GM04504 (cell line): ENCODE data around the gene TOMM34.

ENCODE experiments used
- DNase-seq: peaks from one replicate; pipeline ENCODE4 v3.0.0-alpha.2; 2012; ENCODE audit warnings: low read depth

Gene TOMM34

GRCh38 chr20:44960103-44960852 is at the start of gene TOMM34:
Gene TOMM34 (minus strand): TSS chr20:44960397. CDS start chr20:44960333, 64 bp downstream.
- peak; percentile 73 for DNase-seq

- no peak for DNase-seq
Measured at GRCh38 chr20:45008521-45009049, 48.4 kb upstream of the TOMM34 start.

GRCh38 chr20:44997668-44998067 is 37.5 kb upstream of the TOMM34 start:
- DNase-seq: no peak

- no peak for DNase-seq
Measured at GRCh38 chr20:44997171-44997570, 37.0 kb upstream of the TOMM34 start.

GRCh38 chr20:44993343-44993742 is 33.1 kb upstream of the TOMM34 start:
- DNase-seq: no peak

- DNase-seq: no peak
Measured at GRCh38 chr20:44990957-44991356, 30.8 kb upstream of the TOMM34 start.

- no peak for DNase-seq
Measured at GRCh38 chr20:44990425-44990824, 30.2 kb upstream of the TOMM34 start.

GRCh38 chr20:44988631-44989171 is 28.5 kb upstream of the TOMM34 start:
- DNase-seq: no peak

GRCh38 chr20:44983093-44983674 is 23.0 kb upstream of the TOMM34 start:
- no peak for DNase-seq

GRCh38 chr20:44981736-44982406 is 21.7 kb upstream of the TOMM34 start:
- DNase-seq: no peak

GRCh38 chr20:44979090-44979621 is 19.0 kb upstream of the TOMM34 start:
- DNase-seq: no peak

- no peak for DNase-seq
Measured at GRCh38 chr20:44976698-44977097, 16.5 kb upstream of the TOMM34 start.

GRCh38 chr20:44973053-44973452 is 12.9 kb upstream of the TOMM34 start:
- peak; percentile 71 for DNase-seq

GRCh38 chr20:44970243-44970757 is 10.1 kb upstream of the TOMM34 start:
- DNase-seq: no peak

- DNase-seq: no peak
Measured at GRCh38 chr20:44969300-44969894, 9.2 kb upstream of the TOMM34 start.

- DNase-seq: no peak
Measured at GRCh38 chr20:44967207-44967807, 7.1 kb upstream of the TOMM34 start.

- DNase-seq: peak; percentile 69
Measured at GRCh38 chr20:44966030-44966961, 6.1 kb upstream of the TOMM34 start, which contains the start of gene STK4. Gene STK4 (plus strand): TSS chr20:44966512. CDS start chr20:44966569, 57 bp downstream.

GRCh38 chr20:44965651-44966029 is 5.4 kb upstream of the TOMM34 start:
- no peak for DNase-seq

GRCh38 chr20:44963325-44964215 is 3.4 kb upstream of the TOMM34 start:
- DNase-seq: no peak
